GM23248 (cell line): Measurements from ENCODE around the gene NEXMIF.

ENCODE experiments used
- EZH2 ChIP-seq: fragments of 200-600 bp; sonication (generic); IDR thresholded peaks from 2 replicates; pipeline ENCODE4 v1.6.1; 2018; ENCODE audit warnings: antibody characterized with exemption, mild to moderate bottlenecking; ENCODE audit not compliant: insufficient read depth, poor library complexity, severe bottlenecking
- EZH2phosphoT487 ChIP-seq: fragments of 200-600 bp; sonication (generic); IDR thresholded peaks from 2 replicates; pipeline ENCODE4 v1.6.1; 2018; ENCODE audit warnings: antibody characterized with exemption, moderate library complexity, mild to moderate bottlenecking, low read depth; ENCODE audit not compliant: insufficient read depth

- TF ChIP-seq EZH2 (no peak), EZH2phosphoT487 (no peak)
Measured at GRCh38 chrX:74925225-74926088, at the start of gene NEXMIF.
